ENCODE results near the gene AGR2. TPM values are rescaled to one million over a fixed set of nuclear protein-coding genes. Genes with fewer than 3 reads are reported as not detected.

Gene AGR2
- total RNA-seq (2022; extraction: Qiagen RNA extraction): 100 to 177 TPM (median 136 TPM) in 5 replicates

GRCh38 chr7:16804674-16805439 lies at the start of gene AGR2:
Gene AGR2, minus strand, starts transcription at chr7:16804999. Its CDS starts 3,203 bp downstream, at chr7:16801796.

GRCh38 chr7:16753102-16753931 lies 51.5 kb downstream of the AGR2 start, which contains the start of gene TSPAN13:
Gene TSPAN13, plus strand, starts transcription at chr7:16753755. Its CDS starts 213 bp downstream, at chr7:16753968.

Other genes starting within 250 kb of the AGR2 start
- 12.2 to 17.2 TPM (median 13.4 TPM) in 5 replicates for gene ANKMY2, start 159.2 kb downstream of the AGR2 start, total RNA-seq (2022; extraction: Qiagen RNA extraction)
- 88.6 to 98.1 TPM (median 94.8 TPM) in 5 replicates for gene BZW2, start 158.8 kb downstream of the AGR2 start, total RNA-seq (2022; extraction: Qiagen RNA extraction)
- gene TSPAN13, start 51.2 kb downstream of the AGR2 start, total RNA-seq (2022; extraction: Qiagen RNA extraction): 12.2 to 16.5 TPM (median 16.4 TPM) in 5 replicates
- gene AGR3, start 77.0 kb upstream of the AGR2 start, total RNA-seq (2022; extraction: Qiagen RNA extraction): not detected in 5 replicates